Large intestine (tissue), 3 donors: ENCODE measurements around the gene CCDC85C. TPM values are rescaled to one million over a fixed set of nuclear protein-coding genes. Genes with fewer than 3 reads are reported as not detected.

ENCODE experiments used
- DNase-seq, 2 donors: peaks; one replicate each; pipeline versions ENCODE4 v3.0.0 to v3.0.0-alpha.2; 2013
- H3K27ac ChIP-seq: one replicate; pipeline ENCODE4 v1.5.1; 2013; ENCODE audit warnings: low read length
- H3K27me3 ChIP-seq: 2 replicates; pipeline ENCODE4 v1.6.1; 2013; ENCODE audit warnings: low read length; ENCODE audit not compliant: control insufficient read depth, insufficient read depth
- H3K36me3 ChIP-seq: 2 replicates; pipeline ENCODE4 v1.6.1; 2013; ENCODE audit warnings: low read length; ENCODE audit not compliant: control insufficient read depth, insufficient read depth
- H3K4me1 ChIP-seq: one replicate; pipeline ENCODE4 v1.6.1; 2013; ENCODE audit warnings: low read length; ENCODE audit not compliant: control insufficient read depth, insufficient read depth
- H3K4me3 ChIP-seq: one replicate; pipeline ENCODE4 v1.5.1; 2013; ENCODE audit warnings: low read length
- H3K9me3 ChIP-seq: one replicate; pipeline ENCODE4 v1.6.1; 2013; ENCODE audit warnings: mild to moderate bottlenecking, low read depth, low read length, moderate library complexity; ENCODE audit not compliant: control insufficient read depth
- WGBS: methylation state at CpG from one replicate; pipeline ENCODE4 v1.1.5; 2013; ENCODE audit warnings: low lambda C conversion rate; ENCODE audit not compliant: insufficient coverage; 5-methylcytosine and 5-hydroxymethylcytosine counted together
- polyA plus RNA-seq: library from polyadenylated mRNA; unstranded; fragments of 120-200 nt; gene quantifications from one replicate; pipeline ENCODE4 v1.2.1, GENCODE V29; 2013

Gene CCDC85C
- polyA plus RNA-seq, 1 donor = 28.5 TPM

DNA sequence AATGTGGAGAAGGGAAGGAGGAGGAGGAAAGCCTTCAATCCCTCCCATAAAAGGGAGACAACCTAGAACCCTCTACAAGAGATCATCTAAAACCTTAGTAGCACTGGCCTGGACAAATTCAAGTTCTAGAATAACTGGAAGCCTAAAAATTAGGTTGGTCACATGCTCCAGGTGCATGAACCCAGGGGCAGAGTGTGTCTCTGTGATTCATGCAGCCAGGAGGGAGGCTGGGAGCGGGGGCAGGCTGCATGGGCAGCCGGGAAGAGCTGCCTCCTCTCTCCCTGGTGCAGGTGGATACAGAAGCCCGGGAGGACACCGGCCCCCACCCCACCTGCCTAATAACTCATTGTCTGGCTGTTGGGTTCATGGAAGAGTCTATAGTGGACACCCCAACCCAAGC is 38.6 kb downstream of the CCDC85C start:
- H3K27ac ChIP-seq = peak overlapping the region; percentile 79
- H3K4me3 ChIP-seq = no peak overlapping the region
- H3K36me3 ChIP-seq = no peaks in the 10 kb centered on the region
- no peaks in the 10 kb centered on the region for H3K27me3 ChIP-seq
- DNase-seq = no peak
- WGBS = no CpG with 5 or more reads among the region's 4 CpGs
- H3K9me3 ChIP-seq = no peaks in the 10 kb centered on the region
- H3K4me1 ChIP-seq = peaks cover 96% of the 10 kb centered on the region

DNA sequence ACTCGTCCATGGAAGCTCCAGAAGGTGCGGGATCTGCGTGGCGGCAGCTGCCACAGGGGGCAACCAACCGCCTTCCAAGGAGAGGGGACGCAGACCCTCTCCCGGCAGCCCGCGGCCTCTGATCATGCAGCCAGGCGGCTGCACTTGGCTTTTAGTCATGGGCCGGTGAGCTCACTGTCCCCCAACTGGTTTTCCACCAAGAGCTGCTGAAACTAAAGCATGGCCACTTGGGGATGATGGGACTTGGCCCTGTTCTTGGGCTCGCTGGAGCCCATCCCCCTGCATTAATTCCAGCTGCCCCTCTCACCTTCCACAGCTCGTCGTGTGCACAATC is 39.1 kb downstream of the CCDC85C start:
- Histone ChIP-seq H3K4me1 (peaks cover 94% of the 10 kb centered on the region), H3K36me3 (no peaks in the 10 kb centered on the region), H3K9me3 (no peaks in the 10 kb centered on the region), H3K27me3 (no peaks in the 10 kb centered on the region), H3K4me3 (no peak overlapping the region), H3K27ac (peak overlapping the region; percentile 79)
- WGBS = no CpG with 5 or more reads among the region's 14 CpGs
- no peak for DNase-seq

DNA sequence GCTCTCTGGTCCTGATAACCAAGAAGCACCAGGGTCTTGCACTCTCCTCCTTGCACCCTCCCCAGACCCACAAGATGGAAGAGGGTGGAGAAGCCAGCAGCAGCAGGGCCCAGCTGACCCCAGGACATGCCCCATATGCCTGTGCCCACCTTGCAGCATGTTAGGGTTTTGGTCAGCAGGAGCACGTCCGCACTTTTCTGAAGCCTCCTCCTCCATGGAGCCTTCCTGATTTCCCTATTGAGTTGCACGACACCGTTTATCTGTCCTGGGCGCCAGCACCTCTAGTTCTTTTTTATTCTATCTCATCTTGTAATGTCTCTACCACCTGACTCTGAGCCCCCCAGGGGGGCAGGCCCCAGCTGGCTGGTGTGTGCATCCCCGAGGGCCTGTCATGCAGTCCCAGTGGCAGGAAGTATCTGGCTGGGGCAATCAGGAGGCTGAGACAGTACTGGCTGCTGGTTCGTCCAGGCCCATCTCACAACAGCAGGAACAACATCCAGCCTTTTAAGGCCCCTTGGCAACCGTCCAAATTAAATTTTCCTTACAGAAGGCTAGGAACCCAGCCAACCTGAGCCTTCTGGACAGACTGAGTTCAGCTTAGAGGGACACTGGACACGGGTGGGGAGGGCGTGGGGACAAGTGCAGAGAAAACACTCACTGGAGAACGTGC is 39.6 kb downstream of the CCDC85C start:
- peak overlapping the region; percentile 79 for H3K27ac ChIP-seq
- no peaks in the 10 kb centered on the region for H3K27me3 ChIP-seq
- H3K9me3 ChIP-seq = no peaks in the 10 kb centered on the region
- no peaks in the 10 kb centered on the region for H3K36me3 ChIP-seq
- peak; percentile 59 to 71 for DNase-seq
- WGBS = no CpG with 5 or more reads among the region's 11 CpGs
- H3K4me1 ChIP-seq = peaks cover 90% of the 10 kb centered on the region
- H3K4me3 ChIP-seq = no peak overlapping the region

DNA sequence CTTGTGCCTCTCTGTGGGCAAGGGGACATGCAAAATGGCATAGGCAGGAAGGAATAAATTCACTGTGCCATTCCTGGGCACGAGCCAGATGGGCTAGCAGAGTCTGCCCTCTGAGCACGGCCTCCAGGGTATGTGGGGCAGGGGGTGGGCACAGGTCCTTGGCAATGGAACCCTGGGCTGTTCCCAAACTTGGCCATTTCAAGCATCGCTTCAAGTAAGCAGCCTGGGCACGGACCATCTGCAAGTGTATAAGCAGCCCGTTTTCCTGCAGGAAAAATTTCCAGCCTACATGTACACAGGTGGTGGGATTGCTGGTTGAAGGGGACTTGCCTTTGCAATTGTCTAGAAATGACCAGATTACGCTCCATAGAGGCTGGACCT is 40.3 kb downstream of the CCDC85C start:
- H3K9me3 ChIP-seq = peaks cover under 1% of the 10 kb centered on the region
- WGBS = no CpG with 5 or more reads among the region's 6 CpGs
- peak overlapping the region; percentile 79 for H3K27ac ChIP-seq
- H3K36me3 ChIP-seq = no peaks in the 10 kb centered on the region
- H3K4me3 ChIP-seq = no peak overlapping the region
- H3K4me1 ChIP-seq = peaks cover 84% of the 10 kb centered on the region
- no peaks in the 10 kb centered on the region for H3K27me3 ChIP-seq
- DNase-seq = no peak

DNA sequence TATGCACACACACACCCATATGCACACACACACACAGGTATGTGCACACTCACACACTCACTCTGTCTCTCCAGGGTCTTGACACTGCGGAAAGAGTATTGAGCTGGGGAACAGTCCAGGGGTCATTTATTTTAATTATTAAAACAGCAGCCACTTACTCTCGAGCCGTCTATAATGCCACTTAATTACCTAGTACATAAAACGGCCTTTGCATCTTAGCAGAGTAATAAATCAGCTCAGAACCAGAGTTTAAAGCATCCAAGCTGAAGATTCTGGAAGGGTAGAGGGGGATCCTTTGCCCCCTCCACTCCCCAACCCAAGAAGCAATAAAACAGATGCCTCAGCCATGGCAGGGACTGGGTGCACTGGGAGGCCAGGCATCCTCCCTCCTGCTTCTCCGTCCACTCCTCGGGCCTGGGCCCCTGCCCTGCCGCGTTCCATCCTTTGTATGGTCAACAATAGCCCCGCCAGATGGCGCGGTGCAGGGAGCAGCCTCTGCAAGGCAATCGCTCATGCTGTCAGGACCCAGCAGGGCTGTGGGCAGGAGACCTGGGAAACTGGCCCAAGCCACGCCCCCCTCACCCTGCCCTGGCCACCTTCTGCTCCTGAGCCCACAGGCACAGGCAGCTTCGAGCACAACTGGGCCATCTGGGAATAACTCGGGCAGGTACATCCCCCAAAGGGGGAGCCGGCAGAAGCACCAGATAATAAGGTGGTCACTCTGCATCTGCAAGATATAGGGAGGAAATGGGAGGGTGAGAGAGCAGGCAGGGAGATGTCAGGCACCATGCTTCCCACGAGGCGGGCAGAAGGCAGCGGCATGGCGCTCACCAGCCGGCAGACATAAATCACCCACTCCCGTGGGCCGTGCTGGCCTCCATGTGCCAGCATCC is 40.9 kb downstream of the CCDC85C start:
- H3K9me3 ChIP-seq = peaks cover 3% of the 10 kb centered on the region
- peaks cover 77% of the 10 kb centered on the region for H3K4me1 ChIP-seq

DNA sequence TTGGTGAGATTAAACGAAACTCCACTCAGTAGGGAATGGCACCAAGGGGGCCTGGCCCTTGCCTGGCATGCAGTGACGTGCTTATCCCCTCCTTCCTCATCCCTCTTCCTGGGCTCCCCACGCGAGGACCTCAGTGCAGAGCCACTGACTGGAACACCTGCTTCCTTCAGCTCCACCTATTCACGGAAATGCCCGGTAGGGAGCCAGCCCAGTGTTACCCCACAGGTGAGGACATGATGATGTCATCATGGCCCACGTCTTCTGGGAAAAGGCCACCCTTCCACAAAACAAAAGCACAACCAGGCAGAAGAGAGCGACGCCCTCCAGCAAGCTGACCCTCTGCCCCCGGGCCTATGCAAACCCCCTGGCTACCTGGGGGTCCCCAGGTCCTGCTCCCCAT is 42.1 kb downstream of the CCDC85C start:
- no CpG with 5 or more reads among the region's 10 CpGs for WGBS
- peaks cover 70% of the 10 kb centered on the region for H3K4me1 ChIP-seq
- H3K27ac ChIP-seq = no peak overlapping the region
- H3K4me3 ChIP-seq = no peak overlapping the region
- no peak for DNase-seq
- H3K27me3 ChIP-seq = no peaks in the 10 kb centered on the region
- H3K36me3 ChIP-seq = peaks cover 2% of the 10 kb centered on the region
- H3K9me3 ChIP-seq = peaks cover 3% of the 10 kb centered on the region

More for the DNA sequence above, 40.9 kb downstream of the CCDC85C start:
- peak; percentile 62 to 71 for DNase-seq
- Histone ChIP-seq H3K4me3 (no peak overlapping the region), H3K27ac (peak overlapping the region; percentile 79), H3K36me3 (peaks cover 1% of the 10 kb centered on the region), H3K27me3 (no peaks in the 10 kb centered on the region)
- no CpG with 5 or more reads among the region's 23 CpGs for WGBS

DNA sequence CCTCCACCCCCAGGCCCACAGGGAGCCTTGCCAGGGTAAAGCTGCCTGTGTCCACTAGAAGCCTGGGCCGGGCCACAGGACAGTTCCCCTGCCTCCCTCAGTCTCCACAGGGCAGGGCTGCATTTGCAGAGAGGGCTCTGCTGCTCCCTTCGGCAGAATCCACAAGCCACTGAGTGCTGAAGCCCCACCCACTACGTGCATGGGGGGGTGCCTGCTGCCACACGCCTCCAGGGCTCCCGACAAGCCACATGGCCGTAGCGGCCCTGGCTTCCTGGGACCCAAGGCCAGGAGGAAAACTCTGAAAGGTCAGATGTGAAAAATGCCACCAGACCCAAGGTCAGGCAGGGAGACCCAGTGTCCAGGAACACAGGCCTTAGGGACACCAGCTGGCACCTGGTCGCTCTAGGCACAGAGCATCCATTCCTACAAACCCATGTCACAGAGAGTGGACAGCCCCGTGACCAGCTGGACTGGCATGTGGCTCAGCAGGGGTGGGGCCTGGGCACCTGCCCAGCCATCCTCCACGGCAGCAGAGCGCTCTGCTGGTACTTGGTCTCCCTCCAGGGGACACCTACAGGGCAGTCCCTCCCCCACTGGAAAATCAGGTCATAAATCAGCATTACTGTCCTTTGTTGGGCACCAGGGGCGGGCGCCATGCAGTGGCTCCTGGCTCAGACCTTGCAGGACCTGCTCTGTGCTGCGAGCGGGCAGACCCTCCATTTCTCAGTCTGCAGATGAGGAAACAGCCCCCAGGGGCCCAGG is 42.9 kb downstream of the CCDC85C start:
- no peak for DNase-seq
- Histone ChIP-seq H3K4me1 (peaks cover 67% of the 10 kb centered on the region), H3K9me3 (peaks cover 3% of the 10 kb centered on the region), H3K36me3 (peaks cover 2% of the 10 kb centered on the region), H3K4me3 (no peak overlapping the region), H3K27ac (no peak overlapping the region), H3K27me3 (no peaks in the 10 kb centered on the region)
- no CpG with 5 or more reads among the region's 15 CpGs for WGBS

DNA sequence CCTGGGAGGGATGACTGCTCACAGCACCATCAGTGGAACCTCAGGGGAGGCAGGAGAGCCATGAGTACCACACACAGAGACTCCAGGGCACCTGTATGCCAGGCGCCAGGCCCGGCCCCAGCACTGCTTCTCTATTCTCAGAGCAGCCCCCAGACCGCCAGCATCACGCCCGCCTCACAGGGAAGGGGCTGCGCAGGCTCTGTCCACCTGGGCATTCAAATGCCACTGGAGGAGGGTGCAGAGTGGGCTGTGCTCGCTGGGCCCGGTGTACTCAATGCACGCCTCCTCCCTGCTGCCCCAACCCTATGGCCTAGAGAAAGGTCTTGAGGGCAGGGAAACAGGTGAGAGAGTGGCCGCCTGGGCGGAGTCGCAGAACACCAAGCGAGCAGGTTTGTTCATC is 43.6 kb downstream of the CCDC85C start:
- Histone ChIP-seq H3K27me3 (no peaks in the 10 kb centered on the region), H3K27ac (no peak overlapping the region), H3K36me3 (peaks cover 2% of the 10 kb centered on the region), H3K4me1 (peaks cover 62% of the 10 kb centered on the region), H3K9me3 (peaks cover 3% of the 10 kb centered on the region), H3K4me3 (no peak overlapping the region)
- WGBS = no CpG with 5 or more reads among the region's 13 CpGs
- DNase-seq = no peak

DNA sequence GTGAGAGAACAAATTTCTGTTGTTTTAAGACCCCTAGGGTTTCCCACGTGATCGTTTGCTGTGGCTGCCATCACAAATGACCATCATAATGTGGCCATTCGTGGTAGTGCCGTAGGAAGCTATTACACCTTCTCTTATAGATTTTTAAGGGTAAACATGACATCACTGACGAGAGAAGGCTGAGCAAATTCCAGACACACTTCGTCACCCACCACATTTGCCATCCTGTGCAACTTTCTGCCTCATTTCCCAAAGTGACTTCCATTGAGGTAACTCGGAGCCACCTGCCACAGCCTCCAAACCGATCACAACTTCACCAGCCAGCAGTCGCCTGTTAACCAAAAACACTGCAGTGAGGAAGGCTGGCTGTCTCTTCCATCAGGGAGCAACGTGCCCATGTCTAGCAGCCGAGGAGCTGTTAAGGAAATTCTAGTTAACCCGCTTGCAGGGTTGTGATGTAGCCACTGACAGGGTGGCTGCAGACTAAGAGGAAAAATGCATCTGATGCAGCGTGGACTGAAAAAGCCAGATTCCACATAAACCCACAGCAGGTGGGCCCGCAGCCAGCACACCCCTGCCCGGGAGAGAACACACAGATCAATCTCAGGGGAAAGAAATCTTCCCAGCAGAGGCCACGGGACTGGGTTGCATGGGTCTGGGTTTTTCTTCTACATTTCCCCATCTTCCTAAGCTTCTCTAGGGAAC is 44.6 kb downstream of the CCDC85C start:
- DNase-seq = no peak
- H3K27ac ChIP-seq = no peak overlapping the region
- H3K36me3 ChIP-seq = peaks cover 2% of the 10 kb centered on the region
- 80% methylated on average over 2 of the region's 16 CpGs for WGBS
- peaks cover 3% of the 10 kb centered on the region for H3K9me3 ChIP-seq
- H3K4me1 ChIP-seq = peaks cover 62% of the 10 kb centered on the region
- H3K4me3 ChIP-seq = no peak overlapping the region
- H3K27me3 ChIP-seq = no peaks in the 10 kb centered on the region
